Loucy (cell line): ENCODE data around the gene CENPK.

Source experiments
- H2AFZ ChIP-seq: fragments of 200-600 bp; sonication (generic); 2 replicates; pipeline ENCODE4 v1.6.0; 2016; ENCODE audit warnings: antibody characterized with exemption, mild to moderate bottlenecking, low read length, moderate library complexity
- H3F3A ChIP-seq: fragments of 200-600 bp; 2 replicates; pipeline ENCODE4 v1.6.0; 2016; ENCODE audit warnings: antibody characterized with exemption, low read depth, mild to moderate bottlenecking
- H3K27me3 ChIP-seq: fragments of 200-600 bp; sonication (generic); 2 replicates; pipeline ENCODE4 v1.6.1; 2014; ENCODE audit warnings: low read length, mild to moderate bottlenecking; ENCODE audit not compliant: insufficient read depth, poor library complexity, severe bottlenecking
- H3K36me3 ChIP-seq: fragments of 200-600 bp; sonication (generic); 2 replicates; pipeline ENCODE4 v1.6.1; 2016; ENCODE audit warnings: low read length; ENCODE audit not compliant: insufficient read depth
- H3K4me1 ChIP-seq: fragments of 200-600 bp; sonication (generic); 2 replicates; pipeline ENCODE4 v1.5.1; 2014; ENCODE audit warnings: low read length, mild to moderate bottlenecking; ENCODE audit not compliant: insufficient read depth, poor library complexity, severe bottlenecking
- H3K4me2 ChIP-seq: fragments of 200-600 bp; sonication (generic); 2 replicates; pipeline ENCODE4 v1.6.0; 2014; ENCODE audit warnings: antibody characterized with exemption, low read length, low read depth, mild to moderate bottlenecking; ENCODE audit not compliant: poor library complexity, severe bottlenecking
- H3K4me3 ChIP-seq: fragments of 200-600 bp; sonication (generic); 2 replicates; pipeline ENCODE4 v1.5.1; 2014; ENCODE audit warnings: low read length, mild to moderate bottlenecking, mixed read lengths; ENCODE audit not compliant: poor library complexity, severe bottlenecking
- H3K79me2 ChIP-seq: fragments of 200-600 bp; sonication (generic); 2 replicates; pipeline ENCODE4 v1.6.1; 2014; ENCODE audit warnings: low read length; ENCODE audit not compliant: insufficient read depth
- H3K9ac ChIP-seq: fragments of 200-600 bp; sonication (generic); 2 replicates; pipeline ENCODE4 v1.6.0; 2014; ENCODE audit warnings: mild to moderate bottlenecking, low read depth, low read length, moderate library complexity; ENCODE audit not compliant: poor library complexity, severe bottlenecking
- H3K9me2 ChIP-seq: fragments of 200-600 bp; sonication (generic); replicated peaks from 2 replicates; pipeline ENCODE4 v1.6.1; 2016; ENCODE audit warnings: low read depth, low read length, mixed read lengths
- H3K9me3 ChIP-seq: fragments of 200-600 bp; sonication (generic); 2 replicates; pipeline ENCODE4 v1.6.1; 2014; ENCODE audit warnings: mild to moderate bottlenecking, antibody characterized with exemption, low read length, low read depth; ENCODE audit not compliant: insufficient read depth
- H4K20me1 ChIP-seq: fragments of 200-600 bp; sonication (generic); 2 replicates; pipeline ENCODE4 v1.6.0; 2014; ENCODE audit warnings: antibody characterized with exemption, low read length, mild to moderate bottlenecking; ENCODE audit not compliant: insufficient read depth, poor library complexity, severe bottlenecking
- EZH2phosphoT487 ChIP-seq: fragments of 200-600 bp; IDR thresholded peaks from 2 replicates; pipeline ENCODE4 v1.6.1; 2018; ENCODE audit warnings: antibody characterized with exemption, mild to moderate bottlenecking, moderate library complexity, borderline replicate concordance
- TF ChIP-seq, protein P1 (sequence below): fragments of 200-600 bp; sonication (generic); conservative IDR thresholded peaks from 2 replicates; pipeline ENCODE4 v1.5.1; 2014; ENCODE audit warnings: mild to moderate bottlenecking, antibody characterized with exemption, low read length

The CENPK gene

DNA sequence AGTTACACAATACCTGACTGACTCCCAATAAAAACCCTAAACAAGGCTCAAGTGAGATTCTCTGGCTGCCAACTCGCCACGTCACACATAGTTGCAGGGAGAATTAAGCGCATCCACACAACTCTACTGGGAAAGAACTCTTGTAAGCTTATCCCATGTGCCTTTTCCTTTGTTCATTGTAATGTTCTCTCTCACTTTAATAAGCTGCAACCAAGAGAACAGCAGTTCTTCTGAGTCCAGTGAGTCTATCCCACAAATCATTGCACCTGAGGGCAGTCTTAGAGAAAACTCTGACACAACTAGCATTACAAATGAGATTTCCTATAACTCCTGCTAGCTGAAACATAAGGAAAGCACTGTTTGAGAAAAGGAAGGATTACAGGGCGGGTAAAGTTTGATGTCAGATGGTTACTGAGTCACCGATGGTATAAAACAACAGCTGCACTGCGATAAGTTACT is 27.4 kb downstream of the CENPK start:
- H3K4me2 ChIP-seq: no peak overlapping the region
- H3K79me2 ChIP-seq: no peaks in the 10 kb centered on the region
- H3K9ac ChIP-seq: no peak overlapping the region
- H3K36me3 ChIP-seq: peaks cover 21% of the 10 kb centered on the region; the same call in 1 of the 2 replicates
- H4K20me1 ChIP-seq: no peaks in the 10 kb centered on the region
- no peaks in the 10 kb centered on the region for H3K27me3 ChIP-seq
- H3K9me3 ChIP-seq: no peaks in the 10 kb centered on the region
- no peaks in the 10 kb centered on the region for H3K9me2 ChIP-seq
- TF ChIP-seq EZH2phosphoT487: no peak
- TF ChIP-seq, protein P1, sequence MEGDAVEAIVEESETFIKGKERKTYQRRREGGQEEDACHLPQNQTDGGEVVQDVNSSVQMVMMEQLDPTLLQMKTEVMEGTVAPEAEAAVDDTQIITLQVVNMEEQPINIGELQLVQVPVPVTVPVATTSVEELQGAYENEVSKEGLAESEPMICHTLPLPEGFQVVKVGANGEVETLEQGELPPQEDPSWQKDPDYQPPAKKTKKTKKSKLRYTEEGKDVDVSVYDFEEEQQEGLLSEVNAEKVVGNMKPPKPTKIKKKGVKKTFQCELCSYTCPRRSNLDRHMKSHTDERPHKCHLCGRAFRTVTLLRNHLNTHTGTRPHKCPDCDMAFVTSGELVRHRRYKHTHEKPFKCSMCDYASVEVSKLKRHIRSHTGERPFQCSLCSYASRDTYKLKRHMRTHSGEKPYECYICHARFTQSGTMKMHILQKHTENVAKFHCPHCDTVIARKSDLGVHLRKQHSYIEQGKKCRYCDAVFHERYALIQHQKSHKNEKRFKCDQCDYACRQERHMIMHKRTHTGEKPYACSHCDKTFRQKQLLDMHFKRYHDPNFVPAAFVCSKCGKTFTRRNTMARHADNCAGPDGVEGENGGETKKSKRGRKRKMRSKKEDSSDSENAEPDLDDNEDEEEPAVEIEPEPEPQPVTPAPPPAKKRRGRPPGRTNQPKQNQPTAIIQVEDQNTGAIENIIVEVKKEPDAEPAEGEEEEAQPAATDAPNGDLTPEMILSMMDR: no peak
- 0 out of 2 replicates have a peak, but pooled peaks cover 3% of the 10 kb centered on the region for H3F3A ChIP-seq
- no peak overlapping the region for H3K4me3 ChIP-seq
- no peaks in the 10 kb centered on the region for H3K4me1 ChIP-seq
- no peak overlapping the region for H2AFZ ChIP-seq

DNA sequence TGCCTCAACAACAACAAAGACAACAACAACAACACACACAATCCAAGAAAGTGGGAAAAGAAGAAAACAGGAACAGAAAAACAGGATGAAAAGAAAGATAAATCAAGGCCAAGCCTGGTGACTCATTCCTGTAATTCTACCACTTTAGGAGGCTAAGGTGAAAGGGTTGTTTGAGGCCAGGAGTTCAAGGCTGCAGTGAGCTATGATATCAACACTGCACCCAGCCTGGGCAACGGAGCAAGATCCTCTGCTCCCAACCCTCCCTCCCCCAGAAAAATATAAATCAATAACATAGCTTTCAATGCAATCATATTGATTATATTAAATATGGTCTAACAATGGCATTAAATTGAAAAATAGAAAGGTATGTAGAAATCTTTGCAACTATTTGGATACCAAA is 32.1 kb downstream of the CENPK start:
- H3K4me1 ChIP-seq: no peaks in the 10 kb centered on the region
- H2AFZ ChIP-seq: no peak overlapping the region
- no peaks in the 10 kb centered on the region for H4K20me1 ChIP-seq
- H3K9me2 ChIP-seq: no peaks in the 10 kb centered on the region
- H3K79me2 ChIP-seq: no peaks in the 10 kb centered on the region
- H3K9me3 ChIP-seq: no peaks in the 10 kb centered on the region
- no peak overlapping the region for H3K4me2 ChIP-seq
- H3K27me3 ChIP-seq: no peaks in the 10 kb centered on the region
- TF ChIP-seq, protein P1: no peak
- TF ChIP-seq EZH2phosphoT487: no peak
- H3K9ac ChIP-seq: no peak overlapping the region
- H3K36me3 ChIP-seq: no peaks in the 10 kb centered on the region
- no peaks in the 10 kb centered on the region for H3F3A ChIP-seq
- H3K4me3 ChIP-seq: no peak overlapping the region

DNA sequence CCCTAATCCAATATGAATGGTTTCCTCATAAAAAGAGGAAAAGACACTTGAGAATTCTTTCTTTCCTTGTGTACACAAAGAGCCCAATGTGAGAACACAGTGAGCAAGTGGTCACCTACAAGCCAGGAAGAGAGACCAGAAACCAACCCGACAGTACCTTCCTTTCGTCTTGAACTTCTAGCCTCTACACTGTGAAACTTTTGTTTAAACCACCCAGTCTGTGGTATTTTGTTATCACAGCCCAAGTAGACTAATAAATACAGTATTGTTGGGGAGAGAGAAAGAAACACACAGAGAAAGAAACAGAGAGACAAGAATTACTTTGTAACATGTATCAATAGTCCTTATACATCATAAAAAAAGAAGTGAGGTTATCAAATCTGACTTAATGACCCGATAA is 37.2 kb downstream of the CENPK start:
- Histone ChIP-seq H3K9me2 (no peaks in the 10 kb centered on the region), H3F3A (no peaks in the 10 kb centered on the region), H2AFZ (no peak overlapping the region), H3K27me3 (no peaks in the 10 kb centered on the region), H3K9me3 (no peaks in the 10 kb centered on the region), H3K36me3 (peaks cover 27% of the 10 kb centered on the region; the same call in 1 of the 2 replicates), H3K4me2 (no peak overlapping the region), H3K79me2 (no peaks in the 10 kb centered on the region), H3K4me1 (no peaks in the 10 kb centered on the region), H3K4me3 (no peak overlapping the region), H3K9ac (no peak overlapping the region), H4K20me1 (no peaks in the 10 kb centered on the region)
- TF ChIP-seq, protein P1: no peak
- TF ChIP-seq EZH2phosphoT487: no peak
